GM12872 (cell line): ENCODE measurements around the gene DDX18.

Source experiments
- CTCF ChIP-seq: IDR thresholded peaks from 3 replicates; pipeline ENCODE4 v1.5.1; 2011; ENCODE audit warnings: low read depth, mild to moderate bottlenecking, low read length, moderate library complexity; ENCODE audit not compliant: insufficient read depth

Gene DDX18

GRCh38 chr2:117856415-117857210 lies 42.1 kb downstream of the DDX18 start:
- TF ChIP-seq CTCF = no peak

- no peak for TF ChIP-seq CTCF
These were observed 43.8 kb downstream of the DDX18 start for GRCh38 chr2:117858336-117858735.

- TF ChIP-seq CTCF = no peak
These were observed 44.5 kb downstream of the DDX18 start for GRCh38 chr2:117858892-117859531.

GRCh38 chr2:117859532-117859911 lies 45.0 kb downstream of the DDX18 start:
- TF ChIP-seq CTCF = no peak

GRCh38 chr2:117859924-117860647 lies 45.6 kb downstream of the DDX18 start:
- TF ChIP-seq CTCF = no peak

GRCh38 chr2:117862459-117862858 lies 48.0 kb downstream of the DDX18 start:
- no peak for TF ChIP-seq CTCF

GRCh38 chr2:117875786-117876185 lies 61.3 kb downstream of the DDX18 start:
- no peak for TF ChIP-seq CTCF
